GM12878 (cell line): ENCODE data around the gene PLEKHA5. TPM values are rescaled to one million over a fixed set of nuclear protein-coding genes. Genes with fewer than 3 reads are reported as not detected.

Experiments
- ATAC-seq: fragments of 200-7000 bp; cut with Tn5 transposase; 3 replicates; pipeline ENCODE4 v1.9.1; 2020; ENCODE audit warnings: mild to moderate bottlenecking, moderate library complexity
- BruUV-seq: library from RNA; stranded (reverse); fragments of 400-500 nt; replicated peaks from 2 replicates; lab custom pipeline; 2021; lab: Mats Ljungman, UMichigan
- CTCF ChIA-PET: fragments of 300-600 bp; sonication (Branson Sonifier 250); formaldehyde crosslinking; extraction: SDS; loops from one replicate; lab custom pipeline; 2021; ENCODE audit warnings: inconsistent platforms; lab: Yijun Ruan, JAX
- POLR2A ChIA-PET: fragments of 350-600 bp; formaldehyde crosslinking; extraction: SDS; loops from one replicate; lab custom pipeline; 2021; ENCODE audit warnings: inconsistent platforms; lab: Charles Lee
- RAD21 ChIA-PET: fragments of 300-600 bp; sonication (Branson Sonifier 250); formaldehyde crosslinking; loops from one replicate; lab custom pipeline; 2023; ENCODE audit warnings: antibody characterized with exemption; ENCODE audit not compliant: unreplicated experiment; lab: Charles Lee
- SMC1A ChIA-PET: fragments of 300-600 bp; sonication (Branson Sonifier 250); formaldehyde crosslinking; loops from one replicate; lab custom pipeline; 2023; ENCODE audit not compliant: unreplicated experiment, uncharacterized antibody; lab: Charles Lee
- DNase-seq: peaks from one replicate; pipeline ENCODE4 v3.0.0-alpha.2; 2011; ENCODE audit warnings: low read depth, low spot score
- FAIRE-seq: peaks from 3 replicates; lab custom pipeline; 2011; peaks lifted over from hg19 to GRCh38; lab: Jason Lieb, UNC
- H2AFZ ChIP-seq: 2 replicates; pipeline ENCODE4 v1.6.0; 2011; ENCODE audit warnings: low read depth, low read length, control low read depth; ENCODE audit not compliant: control insufficient read depth
- H3K27ac ChIP-seq: 2 replicates; pipeline ENCODE4 v1.5.1; 2011; ENCODE audit warnings: control low read depth; ENCODE audit not compliant: control insufficient read depth, insufficient read depth
- H3K27me3 ChIP-seq, 2 experiments: replicated peaks in 1 of 2; 2 replicates each; pipeline versions ENCODE4 v1.6.0 to v1.6.1; 2011; ENCODE audit warnings: low read length in 1 of 2; ENCODE audit not compliant: control insufficient read depth in 2 of 2, insufficient read depth in 2 of 2
- H3K36me3 ChIP-seq, 2 experiments: 2 replicates each; pipeline ENCODE4 v1.5.1; 2011; ENCODE audit warnings: low read length in 1 of 2; ENCODE audit not compliant: control insufficient read depth in 2 of 2, insufficient read depth in 2 of 2
- H3K4me1 ChIP-seq: 2 replicates; pipeline ENCODE4 v1.6.1; 2011; ENCODE audit warnings: mild to moderate bottlenecking, low read length, moderate library complexity, mixed read lengths; ENCODE audit not compliant: control insufficient read depth, insufficient read depth
- H3K4me2 ChIP-seq: 2 replicates; pipeline ENCODE4 v1.6.0; 2011; ENCODE audit warnings: control low read depth; ENCODE audit not compliant: control insufficient read depth, insufficient read depth
- H3K4me3 ChIP-seq: fragments of 200-600 bp; sonication (generic); 2 replicates; pipeline ENCODE4 v1.5.1; 2016
- H3K79me2 ChIP-seq: 2 replicates; pipeline ENCODE4 v1.6.0; 2011; ENCODE audit warnings: low read length; ENCODE audit not compliant: control insufficient read depth, insufficient read depth
- H3K9ac ChIP-seq: 2 replicates; pipeline ENCODE4 v1.8.0; 2011; ENCODE audit warnings: low read length, control low read depth, mixed read lengths; ENCODE audit not compliant: control insufficient read depth, insufficient read depth
- H3K9me3 ChIP-seq: replicated peaks from 3 replicates; pipeline ENCODE4 v1.5.1; 2011; ENCODE audit warnings: mild to moderate bottlenecking, low read length; ENCODE audit not compliant: control insufficient read depth, insufficient read depth
- H4K20me1 ChIP-seq: 2 replicates; pipeline ENCODE4 v1.6.0; 2011; ENCODE audit not compliant: control insufficient read depth, insufficient read depth
- ATF3 ChIP-seq: IDR thresholded peaks from 2 replicates; pipeline ENCODE4 v1.6.1; 2011; ENCODE audit warnings: low read depth, mild to moderate bottlenecking, low read length, moderate library complexity, borderline replicate concordance; ENCODE audit errors: extremely low read depth
- MTA2 ChIP-seq: fragments of 450-650 bp; IDR thresholded peaks from 2 replicates; pipeline ENCODE4 v1.6.1; 2016; ENCODE audit warnings: low read depth, mild to moderate bottlenecking, moderate library complexity
- RELB ChIP-seq: fragments of 450-650 bp; IDR thresholded peaks from 2 replicates; pipeline ENCODE4 v1.6.1; 2017; ENCODE audit warnings: low read depth, mild to moderate bottlenecking, moderate library complexity
- WGBS: methylation state at CpG from one replicate; pipeline ENCODE4 v1.1.6; 2016; ENCODE audit warnings: low lambda C conversion rate; ENCODE audit not compliant: insufficient replicate concordance, insufficient coverage; ENCODE audit errors: missing lambda C conversion rate; 5-methylcytosine and 5-hydroxymethylcytosine counted together
- in situ Hi-C: fragments of 300-500 bp; cut with MboI; formaldehyde crosslinking; loops from 9 replicates; pipeline ENCODE4 v1.14.3; 2018; ENCODE audit warnings: mixed read lengths
- intact Hi-C: fragments of 100-400 bp; cut with micrococcal nuclease; formaldehyde crosslinking; loops from one replicate; pipeline ENCODE4 v1.14.2; 2022; ENCODE audit not compliant: unreplicated experiment
- polyA plus RNA-seq, 11 experiments: library from polyadenylated mRNA; depleted of rRNA in 4 of 11; unstranded in 6 of 11; stranded (reverse) in 5 of 11; fragments of >200 nt; fragmentation: Nextera tagmentation in 4 of 11; fragmentation: Illumina TruSeq in 1 of 11; extraction: Ambion mirVana in 4 of 11; extraction: Trizol in 1 of 11; gene quantifications; 1 replicate in 1 of 11; 2 replicates in 10 of 11; pipeline versions ENCODE4 v1.2.1 to v1.2.3, GENCODE V29; 2011 to 2016; ENCODE audit warnings: inconsistent platforms in 2 of 11, missing spikeins in 2 of 11, low read depth in 1 of 11
- total RNA-seq, 4 experiments: library from RNA; depleted of rRNA in 3 of 4; stranded (reverse); fragments of >200 nt in 3 of 4; fragmentation: Illumina TruSeq in 1 of 4; extraction: Trizol in 1 of 4; gene quantifications; 2 replicates each; pipeline versions ENCODE4 v1.2.1 to v1.2.3, GENCODE V29; 2013 to 2021

PLEKHA5 gene
- total and polyA plus RNA-seq, 10 of the 15 experiments (the other 5 are each of a cell fraction or from before 2014, with no cell fraction given), result 0.09 to 0.33 (median 0.18) TPM; not detected in 3

- POLR2A ChIA-PET, result no interaction called here
- intact Hi-C loops (no loop called here), in situ Hi-C loops (no loop called here)
- H4K20me1 ChIP-seq, result no peaks in the 10 kb centered on the region
- TF ChIP-seq ATF3, result no peak
- H3K9ac ChIP-seq, result no peak overlapping the region
- 52% methylated on average over 2 of the region's 2 CpGs for WGBS
- no peaks in the 10 kb centered on the region for H3K79me2 ChIP-seq
- H3K9me3 ChIP-seq, result no peaks in the 10 kb centered on the region
- no peak overlapping the region for H3K4me3 ChIP-seq
- RAD21 ChIA-PET, result no interaction called here
- H3K36me3 ChIP-seq, result no peaks in the 10 kb centered on the region
- CTCF ChIA-PET, result no interaction called here
- no peaks in the 10 kb centered on the region for H3K4me1 ChIP-seq
- no peak overlapping the region for H3K4me2 ChIP-seq
- H3K27me3 ChIP-seq, result no peaks in the 10 kb centered on the region
- no peak overlapping the region for H3K27ac ChIP-seq
- BruUV-seq, result no TSS peak
- no peak overlapping the region for H2AFZ ChIP-seq
- SMC1A ChIA-PET, result no interaction called here
- no peak for FAIRE-seq
- ATAC-seq, result no peak
- no peak for DNase-seq
These were observed 186.9 kb downstream of the PLEKHA5 start for GRCh38 chr12:19316425-19316824.

DNA sequence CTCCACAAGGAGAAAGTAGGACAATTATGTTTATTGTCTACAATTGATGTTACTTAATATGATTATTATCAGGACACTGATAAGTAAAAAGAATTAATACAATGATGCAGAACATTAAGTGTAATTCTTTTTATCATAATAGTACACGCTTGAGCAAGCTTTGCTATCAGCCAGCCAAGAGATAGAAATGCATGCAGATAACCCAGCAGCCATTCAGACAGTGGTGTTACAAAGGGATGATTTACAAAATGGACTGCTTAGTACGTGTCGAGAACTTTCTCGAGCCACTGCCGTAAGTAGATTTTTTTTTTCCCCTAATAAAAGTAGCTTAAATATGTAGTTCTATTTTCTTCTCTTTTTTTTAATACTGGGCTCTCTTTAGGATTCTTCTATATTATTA lies 192.8 kb downstream of the PLEKHA5 start:
- no TSS peak for BruUV-seq
- Histone ChIP-seq H3K9me3 (no peaks in the 10 kb centered on the region), H3K27me3 (no peaks in the 10 kb centered on the region), H3K4me3 (no peak overlapping the region), H3K79me2 (no peaks in the 10 kb centered on the region), H3K9ac (no peak overlapping the region), H2AFZ (no peak overlapping the region), H3K27ac (no peak overlapping the region), H4K20me1 (no peaks in the 10 kb centered on the region), H3K4me1 (no peaks in the 10 kb centered on the region), H3K36me3 (no peaks in the 10 kb centered on the region), H3K4me2 (no peak overlapping the region)
- TF ChIP-seq MTA2 (no peak), RELB (no peak)
- in situ Hi-C loops, result no loop called here
- ATAC-seq, result no peak
- ChIA-PET CTCF (interaction anchor here (0.6 to 1.1 kb wide), 2 partner anchors 140 to 264 kb away, joined by 3 read pairs; no protein-coding TSS in a partner anchor), SMC1A (no interaction called here), POLR2A (no interaction called here), RAD21 (no interaction called here)
- intact Hi-C loops, result no loop called here
- 88% methylated on average over 5 of the region's 5 CpGs for WGBS
- DNase-seq, result no peak
- FAIRE-seq, result no peak
